GM12801 (cell line): ENCODE results near the gene CD200R1L.

ENCODE experiments used
- TF ChIP-seq, protein P1 (sequence below): IDR thresholded peaks from one replicate; pipeline ENCODE4 v1.5.1; 2011; ENCODE audit warnings: control low read depth; ENCODE audit not compliant: insufficient read length; ENCODE audit errors: extremely low read depth

CD200R1L gene

DNA sequence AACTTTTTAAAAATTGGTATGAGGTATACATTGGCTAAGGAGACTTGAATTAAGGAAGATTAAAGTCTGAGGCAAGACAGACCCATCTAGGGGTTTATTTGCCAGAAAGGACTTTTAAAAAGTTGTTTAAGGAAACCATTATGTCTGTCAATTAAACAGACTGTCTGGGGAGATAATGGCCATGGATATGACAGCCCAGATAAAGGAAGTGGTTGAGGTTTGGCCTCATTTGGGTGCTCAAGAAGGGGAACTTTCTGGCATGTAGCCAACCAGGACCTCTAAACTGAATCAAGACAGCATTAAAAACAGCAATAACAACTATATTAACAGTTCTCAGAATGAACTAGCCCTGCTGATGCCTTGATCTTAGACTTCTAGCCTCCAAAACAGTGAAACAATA lies 9.9 kb upstream of the CD200R1L start:
- TF ChIP-seq, protein P1, sequence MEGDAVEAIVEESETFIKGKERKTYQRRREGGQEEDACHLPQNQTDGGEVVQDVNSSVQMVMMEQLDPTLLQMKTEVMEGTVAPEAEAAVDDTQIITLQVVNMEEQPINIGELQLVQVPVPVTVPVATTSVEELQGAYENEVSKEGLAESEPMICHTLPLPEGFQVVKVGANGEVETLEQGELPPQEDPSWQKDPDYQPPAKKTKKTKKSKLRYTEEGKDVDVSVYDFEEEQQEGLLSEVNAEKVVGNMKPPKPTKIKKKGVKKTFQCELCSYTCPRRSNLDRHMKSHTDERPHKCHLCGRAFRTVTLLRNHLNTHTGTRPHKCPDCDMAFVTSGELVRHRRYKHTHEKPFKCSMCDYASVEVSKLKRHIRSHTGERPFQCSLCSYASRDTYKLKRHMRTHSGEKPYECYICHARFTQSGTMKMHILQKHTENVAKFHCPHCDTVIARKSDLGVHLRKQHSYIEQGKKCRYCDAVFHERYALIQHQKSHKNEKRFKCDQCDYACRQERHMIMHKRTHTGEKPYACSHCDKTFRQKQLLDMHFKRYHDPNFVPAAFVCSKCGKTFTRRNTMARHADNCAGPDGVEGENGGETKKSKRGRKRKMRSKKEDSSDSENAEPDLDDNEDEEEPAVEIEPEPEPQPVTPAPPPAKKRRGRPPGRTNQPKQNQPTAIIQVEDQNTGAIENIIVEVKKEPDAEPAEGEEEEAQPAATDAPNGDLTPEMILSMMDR: no peak

DNA sequence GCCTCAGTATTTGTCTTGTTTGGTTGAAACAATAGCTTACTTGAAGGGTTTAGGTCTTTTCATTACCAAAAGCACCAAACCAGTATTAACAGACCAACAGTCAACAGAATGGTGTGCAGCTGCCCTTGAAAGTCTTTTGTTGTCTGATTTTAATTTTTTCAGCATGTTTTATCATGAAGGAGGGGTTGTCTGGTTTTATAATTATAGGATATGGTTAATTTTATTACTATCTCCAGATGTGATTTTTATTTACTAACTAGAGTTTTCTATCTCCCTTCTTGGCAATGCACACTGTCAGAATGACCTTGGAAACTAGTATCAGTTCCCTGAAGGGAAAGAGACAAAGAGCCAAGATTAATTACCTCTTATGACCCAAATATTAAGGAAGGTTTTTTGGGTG lies 9.2 kb upstream of the CD200R1L start:
- TF ChIP-seq, protein P1: no peak

DNA sequence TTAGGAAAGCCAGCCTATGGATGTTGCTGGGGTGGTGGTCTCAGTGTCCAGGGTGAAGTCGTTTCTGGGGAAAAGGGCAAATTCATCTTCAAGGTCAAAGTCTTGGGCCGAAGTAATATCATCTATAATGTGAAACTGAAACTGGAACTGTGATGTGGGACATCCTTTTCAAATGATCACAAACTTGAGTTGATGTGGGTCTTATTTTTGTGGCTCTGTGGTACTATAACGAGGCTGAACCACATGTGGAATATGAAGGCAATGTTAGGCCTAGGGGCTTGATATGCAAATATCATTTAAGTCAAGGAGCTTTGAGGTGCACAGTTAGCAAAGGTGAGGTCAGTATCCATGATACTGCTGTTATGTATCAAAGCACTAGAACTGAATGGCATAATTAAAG lies 1.5 kb upstream of the CD200R1L start:
- TF ChIP-seq, protein P1: no peak

DNA sequence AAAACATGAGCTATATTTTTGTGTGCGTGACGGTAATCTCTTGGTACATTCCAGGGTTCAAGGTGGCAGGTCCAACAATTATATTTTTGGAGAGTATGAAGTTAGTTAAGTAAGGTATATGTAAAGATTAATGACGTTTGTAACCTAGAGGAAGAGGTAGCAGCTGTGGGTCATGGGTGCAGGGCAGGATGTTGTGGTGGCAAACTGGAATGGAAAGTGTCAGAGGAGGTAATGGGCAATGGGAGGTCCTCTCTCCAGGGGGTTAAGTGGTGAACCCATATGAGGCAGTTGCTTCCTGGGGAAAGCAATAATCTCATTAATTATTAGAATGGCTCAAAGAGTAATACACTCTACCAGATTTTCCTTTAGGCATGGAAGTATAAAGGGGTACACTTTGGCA lies 1.0 kb upstream of the CD200R1L start:
- TF ChIP-seq, protein P1: no peak

DNA sequence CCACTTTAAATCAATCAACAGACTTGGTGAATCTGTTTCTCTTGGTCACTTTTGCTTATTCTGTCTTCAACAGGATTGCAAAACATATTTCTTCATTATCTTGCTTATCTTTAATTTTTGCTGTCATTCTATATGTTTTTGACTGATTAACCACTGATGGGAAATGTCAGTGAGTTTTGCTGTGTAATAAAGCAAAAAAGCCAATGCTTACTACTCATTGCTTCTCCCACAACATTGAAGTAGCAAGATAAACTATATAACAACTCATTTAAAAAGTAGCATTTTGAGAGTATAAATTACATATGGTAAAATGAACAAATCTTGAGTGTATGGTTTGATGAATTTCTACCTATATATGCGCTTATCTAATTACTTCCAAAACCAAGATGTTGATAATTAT lies 892 bp downstream of the CD200R1L start:
- TF ChIP-seq, protein P1: no peak

DNA sequence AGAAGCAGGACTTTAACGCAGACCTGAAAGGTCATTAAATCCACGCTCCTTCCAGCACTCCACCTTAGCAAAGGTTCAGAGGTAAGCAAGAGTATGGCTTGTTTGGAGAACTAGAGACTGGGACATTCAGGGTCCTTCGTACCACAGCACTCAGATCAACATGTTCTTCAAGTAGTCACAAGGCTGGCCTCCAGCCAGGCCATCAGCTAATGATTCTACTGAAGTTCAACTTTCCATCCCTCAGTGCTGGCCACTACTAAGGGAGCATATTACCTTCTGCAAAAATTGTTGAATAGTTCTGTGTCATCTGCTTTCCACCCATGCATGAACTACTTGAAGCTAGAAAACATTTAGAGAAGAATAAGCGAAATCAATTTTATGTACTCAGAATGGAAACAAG lies 17.6 kb downstream of the CD200R1L start:
- TF ChIP-seq, protein P1: no peak

DNA sequence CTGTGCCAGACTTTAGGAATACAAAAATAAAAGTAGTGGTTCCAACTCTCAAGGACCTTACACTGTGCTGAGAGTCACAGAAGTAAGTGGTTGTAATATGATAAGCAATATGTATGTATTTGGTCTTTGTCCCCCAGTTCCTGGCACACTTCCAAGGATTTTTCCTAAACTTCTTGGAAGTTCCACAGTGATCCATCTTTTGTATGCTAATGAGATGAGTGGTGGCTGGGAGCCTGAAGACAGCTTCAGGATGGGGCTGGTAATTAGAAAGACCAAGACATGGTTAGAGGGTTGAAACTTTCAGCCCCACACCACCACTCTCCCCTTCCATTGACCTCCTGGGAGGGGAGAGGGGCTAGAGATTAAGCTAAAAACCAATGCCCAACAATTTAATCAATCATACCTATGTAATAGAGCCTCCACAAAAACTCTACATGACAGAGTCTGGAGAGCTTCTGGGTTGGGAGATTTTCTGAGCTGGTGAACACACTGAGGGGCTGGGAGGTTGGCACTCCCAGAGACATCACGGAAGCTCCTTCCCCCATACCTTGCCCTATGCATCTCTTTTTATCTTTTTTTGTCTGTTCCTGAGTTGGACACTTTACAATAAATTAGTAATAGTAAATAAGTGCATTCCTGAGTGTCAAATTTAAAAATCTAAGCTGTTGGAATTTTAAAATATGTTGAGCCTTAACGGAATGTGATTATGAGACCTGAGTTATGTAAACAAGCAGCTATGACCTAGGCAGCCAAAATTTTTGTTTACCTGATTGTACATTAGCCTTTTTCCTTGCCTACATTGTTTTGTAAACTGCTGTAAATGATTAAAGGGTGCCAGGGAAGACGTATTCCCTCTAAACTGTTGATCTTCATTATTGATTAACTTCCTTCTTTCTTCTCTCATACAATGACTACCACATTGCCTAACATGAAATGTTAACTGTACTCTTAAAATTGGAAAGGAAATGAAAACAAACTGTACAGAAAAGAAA lies 24.3 kb downstream of the CD200R1L start:
- TF ChIP-seq, protein P1: no peak
